ENCODE measurements around the gene USP36. TPM values are rescaled to one million over a fixed set of nuclear protein-coding genes. Genes with fewer than 3 reads are reported as not detected.

Gene USP36
- total and polyA plus RNA-seq, 4 donors = 8.0 to 20.7 (median 10.5) TPM

DNA sequence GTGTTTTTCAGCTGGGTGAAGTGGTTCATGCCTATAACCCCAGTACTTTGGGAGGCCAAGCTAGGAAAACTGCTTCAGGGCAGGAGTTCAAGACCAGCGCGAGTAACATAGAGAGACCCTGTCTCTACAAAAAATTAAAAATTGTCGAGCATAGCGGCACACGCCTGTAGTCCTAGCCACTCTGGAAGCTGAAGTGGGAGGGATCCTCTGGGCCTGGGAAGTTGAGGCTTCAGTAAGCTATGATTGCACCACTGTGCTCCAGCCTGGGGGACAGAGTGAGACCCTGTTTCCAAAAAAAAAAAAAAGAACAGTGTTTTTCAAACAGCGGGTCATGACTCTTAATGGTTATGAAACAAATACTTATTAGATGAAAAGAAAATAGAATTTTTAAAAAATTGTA lies 56.3 kb downstream of the USP36 start:
- H3K9me3 ChIP-seq (ENCODE audit: control insufficient read depth in 4 of 4, low read length in 3 of 4) = no peaks in the 10 kb centered on the region
- DNase-seq (ENCODE audit: low spot score) = no peak
- H3K9ac ChIP-seq (ENCODE audit: low read depth in 1 of 2, low read length in 2 of 2) = no peak overlapping the region
- 96% methylated on average over 6 of the region's 6 CpGs for WGBS
- peaks cover under 1 to 26% (median 19%) of the 10 kb centered on the region in 4 donors for H3K4me1 ChIP-seq (ENCODE audit: control insufficient read depth in 4 of 4, insufficient read depth in 4 of 4, low read length in 3 of 4)
- no peak overlapping the region for H3K27ac ChIP-seq (ENCODE audit: low read depth in 1 of 2, low read length in 2 of 2)
- no peak for TF ChIP-seq NR2F2 (IDR thresholded peaks at IDR 0.05)
- no peak for TF ChIP-seq RXRA (IDR thresholded peaks at IDR 0.05)
- no peak for TF ChIP-seq SP1 (IDR thresholded peaks at IDR 0.05)
- TF ChIP-seq HNF4G (IDR thresholded peaks at IDR 0.05) = no peak
- no peak for TF ChIP-seq YY1 (IDR thresholded peaks at IDR 0.05)
- TF ChIP-seq, protein P1, sequence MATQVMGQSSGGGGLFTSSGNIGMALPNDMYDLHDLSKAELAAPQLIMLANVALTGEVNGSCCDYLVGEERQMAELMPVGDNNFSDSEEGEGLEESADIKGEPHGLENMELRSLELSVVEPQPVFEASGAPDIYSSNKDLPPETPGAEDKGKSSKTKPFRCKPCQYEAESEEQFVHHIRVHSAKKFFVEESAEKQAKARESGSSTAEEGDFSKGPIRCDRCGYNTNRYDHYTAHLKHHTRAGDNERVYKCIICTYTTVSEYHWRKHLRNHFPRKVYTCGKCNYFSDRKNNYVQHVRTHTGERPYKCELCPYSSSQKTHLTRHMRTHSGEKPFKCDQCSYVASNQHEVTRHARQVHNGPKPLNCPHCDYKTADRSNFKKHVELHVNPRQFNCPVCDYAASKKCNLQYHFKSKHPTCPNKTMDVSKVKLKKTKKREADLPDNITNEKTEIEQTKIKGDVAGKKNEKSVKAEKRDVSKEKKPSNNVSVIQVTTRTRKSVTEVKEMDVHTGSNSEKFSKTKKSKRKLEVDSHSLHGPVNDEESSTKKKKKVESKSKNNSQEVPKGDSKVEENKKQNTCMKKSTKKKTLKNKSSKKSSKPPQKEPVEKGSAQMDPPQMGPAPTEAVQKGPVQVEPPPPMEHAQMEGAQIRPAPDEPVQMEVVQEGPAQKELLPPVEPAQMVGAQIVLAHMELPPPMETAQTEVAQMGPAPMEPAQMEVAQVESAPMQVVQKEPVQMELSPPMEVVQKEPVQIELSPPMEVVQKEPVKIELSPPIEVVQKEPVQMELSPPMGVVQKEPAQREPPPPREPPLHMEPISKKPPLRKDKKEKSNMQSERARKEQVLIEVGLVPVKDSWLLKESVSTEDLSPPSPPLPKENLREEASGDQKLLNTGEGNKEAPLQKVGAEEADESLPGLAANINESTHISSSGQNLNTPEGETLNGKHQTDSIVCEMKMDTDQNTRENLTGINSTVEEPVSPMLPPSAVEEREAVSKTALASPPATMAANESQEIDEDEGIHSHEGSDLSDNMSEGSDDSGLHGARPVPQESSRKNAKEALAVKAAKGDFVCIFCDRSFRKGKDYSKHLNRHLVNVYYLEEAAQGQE (IDR thresholded peaks at IDR 0.05) = no peak
- no peak for TF ChIP-seq HNF4A (conservative IDR thresholded peaks at IDR 0.05)
- H3K27me3 ChIP-seq (ENCODE audit: control insufficient read depth in 4 of 4, insufficient read depth in 4 of 4, low read length in 3 of 4) = no peaks in the 10 kb centered on the region
- H3K4me3 ChIP-seq (ENCODE audit: low read depth in 1 of 3, low read length in 3 of 3) = no peak overlapping the region
- H3K36me3 ChIP-seq (ENCODE audit: control insufficient read depth in 4 of 4, insufficient read depth in 3 of 4, low read depth in 1 of 4, low read length in 3 of 4) = no peaks in the 10 kb centered on the region

GRCh38 chr17:78783711-78784324 lies 56.8 kb downstream of the USP36 start:
- peaks cover 0 to 23% (median 16%) of the 10 kb centered on the region in 4 donors for H3K4me1 ChIP-seq (ENCODE audit: control insufficient read depth in 4 of 4, insufficient read depth in 4 of 4, low read length in 3 of 4)

GRCh38 chr17:78781893-78782304 lies 58.7 kb downstream of the USP36 start, which contains the start of gene CYTH1:
Gene CYTH1 (minus strand): TSS chr17:78782273. CDS start chr17:78782223, 50 bp downstream.
- Histone ChIP-seq H3K4me3 (ENCODE audit: low read depth in 1 of 3, low read length in 3 of 3) (peak within 1 kb of the TSS; percentile 85 to 97 (median 92)), H3K36me3 (ENCODE audit: control insufficient read depth in 4 of 4, insufficient read depth in 3 of 4, low read depth in 1 of 4, low read length in 3 of 4) (no peaks in the 10 kb centered on the region), H3K4me1 (ENCODE audit: control insufficient read depth in 4 of 4, insufficient read depth in 4 of 4, low read length in 3 of 4) (peaks cover 0 to 26% (median 18%) of the 10 kb centered on the region in 4 donors), H3K9me3 (ENCODE audit: control insufficient read depth in 4 of 4, low read length in 3 of 4) (no peaks in the 10 kb centered on the region), H3K27ac (ENCODE audit: low read depth in 1 of 2, low read length in 2 of 2) (peak within 1 kb of the TSS; percentile 98), H3K9ac (ENCODE audit: low read depth in 1 of 2, low read length in 2 of 2) (peak within 1 kb of the TSS; percentile 86 to 98), H3K27me3 (ENCODE audit: control insufficient read depth in 4 of 4, insufficient read depth in 4 of 4, low read length in 3 of 4) (no peaks in the 10 kb centered on the region)
- no peak for TF ChIP-seq TAF1 (conservative IDR thresholded peaks at IDR 0.05)
- TF ChIP-seq FOXA2 (IDR thresholded peaks at IDR 0.05) = no peak
- no peak for TF ChIP-seq RXRA (IDR thresholded peaks at IDR 0.05)
- no peak for TF ChIP-seq HNF4A (conservative IDR thresholded peaks at IDR 0.05)
- WGBS = under 1% methylated on average over 64 of the region's 64 CpGs
- DNase-seq (ENCODE audit: low spot score) = no peak

More at GRCh38 chr17:78783711-78784324, 56.8 kb downstream of the USP36 start:
- TF ChIP-seq HNF4A (conservative IDR thresholded peaks at IDR 0.05) (peak; percentile 49 to 67), SP1 (IDR thresholded peaks at IDR 0.05) (peak; percentile 25), TAF1 (conservative IDR thresholded peaks at IDR 0.05) (no peak), NR2F2 (IDR thresholded peaks at IDR 0.05) (peak; percentile 31), JUND (IDR thresholded peaks at IDR 0.05) (no peak), RXRA (IDR thresholded peaks at IDR 0.05) (peak; percentile 45 to 70)
- DNase-seq (ENCODE audit: low spot score) = no peak
- no peak overlapping the region for H3K27ac ChIP-seq (ENCODE audit: low read depth in 1 of 2, low read length in 2 of 2)
- H3K9me3 ChIP-seq (ENCODE audit: control insufficient read depth in 4 of 4, low read length in 3 of 4) = no peaks in the 10 kb centered on the region
- no peaks in the 10 kb centered on the region for H3K27me3 ChIP-seq (ENCODE audit: control insufficient read depth in 4 of 4, insufficient read depth in 4 of 4, low read length in 3 of 4)
- WGBS = 57% methylated on average over 7 of the region's 7 CpGs
- H3K9ac ChIP-seq (ENCODE audit: low read depth in 1 of 2, low read length in 2 of 2) = no peak overlapping the region
- no peak overlapping the region for H3K4me3 ChIP-seq (ENCODE audit: low read depth in 1 of 3, low read length in 3 of 3)
- H3K36me3 ChIP-seq (ENCODE audit: control insufficient read depth in 4 of 4, insufficient read depth in 3 of 4, low read depth in 1 of 4, low read length in 3 of 4) = no peaks in the 10 kb centered on the region
